Measurements from ENCODE around the gene HOXA4. TPM values are rescaled to one million over a fixed set of nuclear protein-coding genes. Genes with fewer than 3 reads are reported as not detected.

The HOXA4 gene
- total and polyA plus RNA-seq, 4 experiments from 2014 or later: 0.19 to 0.30 TPM; not detected in 2

DNA sequence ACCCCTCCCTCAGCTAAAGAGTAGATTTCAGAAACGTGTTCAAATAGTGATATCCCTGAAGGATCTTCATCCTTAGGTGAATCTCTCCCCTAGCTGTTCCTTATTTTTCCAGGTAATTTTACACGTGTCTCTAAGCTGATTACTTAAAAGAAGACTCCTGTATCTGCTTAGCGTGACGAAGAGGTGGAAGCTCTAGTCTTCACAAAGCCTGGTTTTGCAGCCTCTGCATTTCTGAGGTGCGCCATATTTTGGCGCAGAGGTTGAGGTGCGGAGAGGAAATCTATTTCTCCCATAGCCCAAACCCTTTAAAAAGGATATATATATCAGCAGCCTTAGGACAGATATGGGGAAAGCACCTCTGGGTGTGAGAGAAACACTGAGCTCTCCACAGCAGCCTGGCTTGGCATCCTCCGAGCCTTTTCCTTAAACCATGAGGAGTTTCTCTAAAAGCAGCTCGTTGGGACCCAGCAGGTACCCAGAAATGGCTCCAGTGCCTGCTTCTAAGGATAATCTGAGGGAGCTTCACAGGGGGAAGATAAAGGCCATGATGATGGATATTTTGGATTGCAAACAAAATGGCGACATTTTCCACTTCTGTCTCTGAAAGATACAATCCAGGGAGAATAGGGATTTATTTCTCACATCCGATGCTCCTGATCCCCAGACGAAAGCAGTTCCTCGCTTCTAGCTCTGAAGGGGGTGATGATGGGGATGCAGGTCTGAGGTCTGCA, 25.1 kb downstream of the HOXA4 start:
- Mint-ChIP-seq H3K36me3 (peaks cover 4 to 22% of the 10 kb centered on the region in 2 donors), H3K27ac (no peak overlapping the region), H3K4me1 (peaks cover 11 to 23% (median 14%) of the 10 kb centered on the region in 4 donors), H3K9me3 (peaks cover 0 to 3% (median 0%) of the 10 kb centered on the region in 8 donors), H3K4me3 (no peak overlapping the region), H3K27me3 (peaks cover 28 to 46% of the 10 kb centered on the region in 2 donors)
- CTCF ChIA-PET (ENCODE audit: partially characterized antibody): interaction anchor here (0.9 to 1.1 kb wide), 2 partner anchors 14 to 46 kb away, joined by 3 read pairs; no protein-coding TSS in a partner anchor
- no peaks in the 10 kb centered on the region for H3K36me3 ChIP-seq (ENCODE audit: insufficient read depth, low read length)
- POLR2A ChIA-PET (ENCODE audit: partially characterized antibody): no interaction called here
- H3K4me3 ChIP-seq (ENCODE audit: low read length in 2 of 2): no peak overlapping the region
- no peak for DNase-seq
- H3K27me3 ChIP-seq (ENCODE audit: insufficient read depth, low read length): peaks cover 31% of the 10 kb centered on the region
- H3K9me3 ChIP-seq (ENCODE audit: control insufficient read depth in 1 of 2, low read length in 2 of 2): no peaks in the 10 kb centered on the region
- intact Hi-C loops (cut with micrococcal nuclease): no loop called here
- peaks cover 8% of the 10 kb centered on the region for H3K4me1 ChIP-seq (ENCODE audit: insufficient read depth, low read length)
- no peak overlapping the region for H3K27ac ChIP-seq (ENCODE audit: low read depth, low read length)

DNA sequence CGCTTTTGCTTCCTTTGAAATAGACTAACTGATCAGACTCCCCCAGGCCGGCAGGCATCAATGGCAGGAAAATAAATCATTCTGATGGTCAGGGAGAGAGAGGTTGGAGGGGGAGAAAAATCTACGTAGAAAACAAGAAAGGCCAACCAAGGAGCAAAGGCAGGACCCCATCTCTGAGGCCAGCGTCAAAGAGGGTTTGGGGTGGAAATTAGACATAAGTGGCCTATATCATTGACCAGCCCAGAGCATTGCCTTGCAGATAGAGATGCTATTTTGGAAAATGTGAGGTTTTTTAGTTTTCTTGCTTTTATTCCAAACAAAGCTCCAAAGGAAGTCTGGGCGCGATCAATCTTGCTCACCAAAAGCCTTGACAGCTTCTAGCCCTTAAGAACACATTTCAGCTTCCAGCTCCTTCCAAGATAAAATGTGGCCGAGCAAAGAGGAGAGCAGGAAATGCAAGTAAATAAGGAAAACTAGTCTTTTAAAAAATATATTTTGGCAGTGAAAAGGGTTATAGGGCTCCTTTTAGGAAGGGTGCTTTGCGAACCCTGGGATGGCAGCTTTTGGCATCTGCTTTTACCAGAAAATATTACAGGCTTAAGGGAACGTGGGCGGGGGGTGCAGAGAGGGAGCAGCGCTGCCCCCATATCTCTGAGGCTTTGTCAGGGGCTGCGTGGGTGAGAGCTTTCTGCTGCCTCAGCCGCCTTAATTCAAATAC, 26.1 kb downstream of the HOXA4 start:
- no peak overlapping the region for H3K27ac Mint-ChIP-seq
- CTCF ChIA-PET (ENCODE audit: partially characterized antibody): interaction anchor here (0.9 to 1.1 kb wide), 2 partner anchors 15 to 47 kb away, joined by 3 read pairs; no protein-coding TSS in a partner anchor
- Histone ChIP-seq H3K4me1 (ENCODE audit: insufficient read depth, low read length) (peaks cover 8% of the 10 kb centered on the region), H3K27me3 (ENCODE audit: insufficient read depth, low read length) (peaks cover 31% of the 10 kb centered on the region), H3K36me3 (ENCODE audit: insufficient read depth, low read length) (no peaks in the 10 kb centered on the region), H3K27ac (ENCODE audit: low read depth, low read length) (no peak overlapping the region), H3K9me3 (ENCODE audit: control insufficient read depth in 1 of 2, low read length in 2 of 2) (no peaks in the 10 kb centered on the region), H3K4me3 (ENCODE audit: low read length in 2 of 2) (no peak overlapping the region)
- H3K27me3 Mint-ChIP-seq: peaks cover 29 to 49% of the 10 kb centered on the region in 2 donors
- POLR2A ChIA-PET (ENCODE audit: partially characterized antibody): no interaction called here
- peaks cover 0 to 6% (median 0%) of the 10 kb centered on the region in 8 donors for H3K9me3 Mint-ChIP-seq
- no peak overlapping the region for H3K4me3 Mint-ChIP-seq
- peaks cover 7 to 32% of the 10 kb centered on the region in 2 donors for H3K36me3 Mint-ChIP-seq
- H3K4me1 Mint-ChIP-seq: peaks cover 11 to 23% (median 15%) of the 10 kb centered on the region in 4 donors
- intact Hi-C loops (cut with micrococcal nuclease): no loop called here
- no peak for DNase-seq

DNA sequence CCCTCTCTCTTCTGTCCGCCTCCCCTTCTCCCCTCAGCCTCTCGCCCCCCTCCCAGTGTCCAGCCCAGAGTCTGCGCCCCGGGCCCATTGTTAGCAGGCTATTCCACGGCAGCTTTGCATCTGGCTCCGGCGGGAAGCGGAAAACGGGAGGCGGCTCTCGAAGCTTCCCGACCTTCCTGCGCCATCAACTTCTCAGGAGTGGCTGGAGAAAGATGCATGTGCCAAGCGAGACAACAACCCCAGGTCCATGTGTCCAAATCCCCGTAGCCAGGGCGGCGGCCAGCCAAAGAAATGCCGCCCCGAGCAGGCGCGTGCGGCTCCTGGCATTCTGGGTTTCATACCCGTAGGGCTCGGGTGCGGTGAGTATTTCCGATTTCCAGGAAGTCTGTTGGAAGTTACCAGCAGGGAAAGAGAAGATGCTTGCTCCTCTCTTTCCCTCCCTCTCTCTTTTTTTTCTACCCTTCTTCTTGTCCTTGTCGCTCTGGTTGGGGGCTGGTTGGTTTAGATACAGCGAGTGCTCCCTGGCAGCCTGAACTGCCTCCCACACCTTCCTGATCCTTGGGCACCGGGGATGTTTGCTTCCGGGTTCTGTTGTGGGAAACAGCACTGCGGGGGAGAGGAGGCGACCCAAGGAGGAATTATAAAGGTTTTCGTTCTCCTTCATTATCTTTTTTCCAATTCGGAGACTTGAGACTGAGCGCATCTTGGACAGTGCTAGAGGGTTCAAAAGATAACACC, 26.9 kb downstream of the HOXA4 start:
- H3K27ac Mint-ChIP-seq: no peak overlapping the region
- peak overlapping the region in 1 of 8 donors; percentile 39 for H3K4me3 Mint-ChIP-seq
- Histone ChIP-seq H3K27ac (ENCODE audit: low read depth, low read length) (no peak overlapping the region), H3K4me1 (ENCODE audit: insufficient read depth, low read length) (peaks cover 8% of the 10 kb centered on the region), H3K36me3 (ENCODE audit: insufficient read depth, low read length) (no peaks in the 10 kb centered on the region), H3K4me3 (ENCODE audit: low read length in 2 of 2) (no peak overlapping the region), H3K27me3 (ENCODE audit: insufficient read depth, low read length) (peaks cover 34% of the 10 kb centered on the region), H3K9me3 (ENCODE audit: control insufficient read depth in 1 of 2, low read length in 2 of 2) (no peaks in the 10 kb centered on the region)
- POLR2A ChIA-PET (ENCODE audit: partially characterized antibody): no interaction called here
- H3K9me3 Mint-ChIP-seq: peaks cover 0 to 7% (median 0%) of the 10 kb centered on the region in 8 donors
- peaks cover 11 to 29% (median 19%) of the 10 kb centered on the region in 4 donors for H3K4me1 Mint-ChIP-seq
- intact Hi-C loops (cut with micrococcal nuclease): no loop called here
- CTCF ChIA-PET (ENCODE audit: partially characterized antibody): no interaction called here
- H3K36me3 Mint-ChIP-seq: peaks cover 12 to 40% of the 10 kb centered on the region in 2 donors
- no peak for DNase-seq
- H3K27me3 Mint-ChIP-seq: peaks cover 31 to 57% of the 10 kb centered on the region in 2 donors

DNA sequence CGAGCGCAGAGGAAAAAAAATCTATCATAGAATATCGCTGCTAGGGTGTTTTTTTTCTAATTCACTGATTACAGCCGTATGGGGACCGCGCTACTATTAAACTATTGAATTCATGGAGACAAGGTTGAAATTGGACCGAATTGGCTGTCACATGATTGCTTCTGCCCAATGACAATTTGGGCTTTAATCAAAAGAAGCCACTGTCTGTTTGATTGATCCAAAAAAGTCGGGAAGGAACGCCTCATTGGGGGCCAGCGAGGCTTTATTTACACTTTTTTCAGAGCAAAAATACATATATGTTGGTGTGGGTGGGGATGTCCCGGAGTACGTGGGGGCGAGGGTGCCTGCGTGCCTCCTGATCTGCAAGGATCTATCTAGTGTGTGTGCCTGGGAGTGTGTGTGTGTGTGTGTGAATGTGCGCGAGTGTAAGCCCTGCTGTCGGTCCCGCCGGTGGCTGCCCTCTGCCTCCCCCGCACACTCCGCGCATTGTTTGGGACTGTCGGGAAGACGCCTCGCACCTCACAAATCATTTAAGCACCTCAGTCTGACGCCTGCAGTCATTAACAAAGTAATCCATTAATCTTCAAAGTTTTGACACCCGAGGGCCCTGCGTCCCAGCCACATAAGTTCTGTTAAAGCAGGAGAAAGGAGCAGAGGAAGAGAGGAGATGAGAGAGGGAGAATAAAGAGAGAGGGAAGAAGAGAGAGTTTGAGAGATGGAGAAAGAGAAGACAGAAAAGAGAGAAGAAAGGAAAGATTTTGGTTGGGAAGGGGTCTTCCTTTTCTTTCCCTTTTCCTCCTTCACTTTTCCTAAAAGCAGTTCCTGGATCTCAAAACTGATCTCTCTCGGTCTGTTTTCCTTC, 27.7 kb downstream of the HOXA4 start, which contains the start of gene HOXA2:
Gene HOXA2 (minus strand): TSS at position 103 of the 862 bp plus-strand sequence. CDS start 183 bp downstream, outside the sequence.
- CTCF ChIA-PET (ENCODE audit: partially characterized antibody): no interaction called here
- intact Hi-C loops (cut with micrococcal nuclease): no loop called here
- Histone ChIP-seq H3K36me3 (ENCODE audit: insufficient read depth, low read length) (no peaks in the 10 kb centered on the region), H3K4me1 (ENCODE audit: insufficient read depth, low read length) (peaks cover 13% of the 10 kb centered on the region), H3K9me3 (ENCODE audit: control insufficient read depth in 1 of 2, low read length in 2 of 2) (no peaks in the 10 kb centered on the region), H3K4me3 (ENCODE audit: low read length in 2 of 2) (no peak within 1 kb of the TSS), H3K27ac (ENCODE audit: low read depth, low read length) (no peak within 1 kb of the TSS), H3K27me3 (ENCODE audit: insufficient read depth, low read length) (peaks cover 34% of the 10 kb centered on the region)
- DNase-seq: no peak
- H3K27ac Mint-ChIP-seq: peak within 1 kb of the TSS in 1 of 7 donors; percentile 68
- peaks cover 0 to 7% (median 0%) of the 10 kb centered on the region in 8 donors for H3K9me3 Mint-ChIP-seq
- POLR2A ChIA-PET (ENCODE audit: partially characterized antibody): no interaction called here
- peak within 1 kb of the TSS; percentile 31 to 81 (median 56) for H3K4me3 Mint-ChIP-seq
- peaks cover 12 to 40% of the 10 kb centered on the region in 2 donors for H3K36me3 Mint-ChIP-seq
- peaks cover 12 to 37% (median 21%) of the 10 kb centered on the region in 4 donors for H3K4me1 Mint-ChIP-seq
- peaks cover 34 to 59% of the 10 kb centered on the region in 2 donors for H3K27me3 Mint-ChIP-seq

DNA sequence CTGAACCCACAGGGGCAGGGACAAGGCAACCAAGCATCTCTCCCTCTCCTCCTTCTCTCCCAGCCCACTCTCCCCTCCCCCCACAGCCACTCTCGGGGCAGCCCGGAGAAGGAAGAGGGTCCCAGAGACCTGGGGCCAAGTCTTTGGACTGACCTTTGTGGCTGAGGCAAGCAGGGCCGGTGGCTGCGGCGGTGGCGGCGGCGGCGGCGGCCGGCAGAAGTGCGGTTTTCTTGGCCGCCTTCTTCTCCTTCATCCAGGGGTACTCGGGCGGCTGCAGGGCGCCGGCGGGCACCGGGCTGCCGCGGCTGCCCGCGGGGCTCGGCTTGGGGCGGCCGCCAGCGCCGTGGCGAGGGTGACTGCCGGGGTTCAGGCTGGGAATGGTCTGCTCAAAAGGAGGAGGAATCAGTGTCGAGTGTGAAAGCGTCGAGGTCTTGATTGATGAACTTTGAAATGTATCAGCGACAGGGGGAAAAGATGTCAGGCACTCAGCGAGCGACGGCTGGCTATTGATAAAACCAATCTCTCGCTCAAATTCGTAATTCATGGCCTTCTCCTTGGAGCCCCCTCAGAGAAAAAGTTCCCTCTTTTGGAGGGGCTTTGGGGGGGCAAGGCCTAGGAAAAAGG, 28.5 kb downstream of the HOXA4 start:
- ChIA-PET CTCF (ENCODE audit: partially characterized antibody) (interaction anchor here (2.0 kb wide), 1 partner anchor 48 kb away, joined by 4 read pairs; no protein-coding TSS in a partner anchor), POLR2A (ENCODE audit: partially characterized antibody) (no interaction called here)
- Mint-ChIP-seq H3K9me3 (peaks cover 0 to 7% (median 0%) of the 10 kb centered on the region in 8 donors), H3K27me3 (peaks cover 40 to 62% of the 10 kb centered on the region in 2 donors), H3K27ac (no peak overlapping the region), H3K4me1 (peaks cover 18 to 45% (median 27%) of the 10 kb centered on the region in 4 donors), H3K36me3 (peaks cover 12 to 40% of the 10 kb centered on the region in 2 donors), H3K4me3 (peak overlapping the region in 6 of 8 donors; percentile 22 to 81 (median 40))
- Histone ChIP-seq H3K27me3 (ENCODE audit: insufficient read depth, low read length) (peaks cover 34% of the 10 kb centered on the region), H3K9me3 (ENCODE audit: control insufficient read depth in 1 of 2, low read length in 2 of 2) (no peaks in the 10 kb centered on the region), H3K4me3 (ENCODE audit: low read length in 2 of 2) (no peak overlapping the region), H3K36me3 (ENCODE audit: insufficient read depth, low read length) (no peaks in the 10 kb centered on the region), H3K27ac (ENCODE audit: low read depth, low read length) (no peak overlapping the region), H3K4me1 (ENCODE audit: insufficient read depth, low read length) (peaks cover 20% of the 10 kb centered on the region)
- no peak for DNase-seq
- intact Hi-C loops (cut with micrococcal nuclease): no loop called here
